COLO829 (cell line): ENCODE measurements around the gene SLC22A23.
"Not testable (repeated sequence)": the region's sequence is repeated elsewhere in the genome, so short reads cannot be mapped to it uniquely, and the experiment has no call there.

Source experiments
- DNase-seq: peaks from one replicate; pipeline ENCODE4 v3.0.0; 2012; ENCODE audit warnings: low spot score

The SLC22A23 gene

GRCh38 chr6:3403238-3404173 is 53.3 kb downstream of the SLC22A23 start:
- DNase-seq = no peak

DNA sequence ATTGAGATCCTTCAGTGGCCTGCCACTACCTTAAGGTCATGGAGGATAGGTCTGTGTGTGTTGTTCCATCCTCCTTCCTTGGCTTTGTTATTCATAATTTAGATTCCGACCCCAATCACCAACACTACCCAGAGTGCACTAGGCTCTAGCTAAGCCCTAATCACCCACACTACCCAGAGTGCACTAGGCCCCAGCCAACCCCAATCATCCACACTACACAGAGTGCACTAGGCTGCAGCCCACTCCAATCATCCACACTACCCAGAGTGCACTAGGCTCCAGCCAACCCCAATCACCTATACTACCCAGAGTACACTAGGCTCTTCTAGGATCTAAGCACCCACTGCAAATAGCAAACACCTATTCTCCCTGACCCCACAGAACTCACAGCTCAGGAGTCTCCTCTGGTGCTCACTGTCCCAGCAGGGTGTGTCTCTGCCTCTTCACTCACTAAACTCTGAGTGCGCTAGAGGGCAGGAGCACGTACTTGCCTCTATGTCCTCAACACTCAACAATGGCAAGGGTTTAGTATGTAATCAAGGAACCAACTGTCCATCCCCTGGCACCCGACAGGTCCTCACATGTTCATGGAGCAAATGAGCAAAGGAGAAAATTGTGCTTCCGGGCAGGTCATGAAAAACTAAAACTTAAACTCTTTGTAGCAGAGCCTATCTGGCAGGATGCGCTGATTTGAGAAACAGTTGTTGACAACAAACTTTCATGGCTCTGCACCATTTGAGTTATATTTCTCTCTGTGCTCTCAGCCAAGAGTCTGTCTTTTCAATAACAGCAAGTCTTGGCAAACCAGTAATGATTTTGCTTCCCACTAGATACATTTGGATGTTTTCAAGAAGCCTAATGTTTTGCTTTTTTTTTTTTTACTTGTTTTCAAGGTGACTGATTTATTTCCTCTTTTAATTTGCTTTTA is 54.3 kb downstream of the SLC22A23 start:
- DNase-seq = no peak

DNA sequence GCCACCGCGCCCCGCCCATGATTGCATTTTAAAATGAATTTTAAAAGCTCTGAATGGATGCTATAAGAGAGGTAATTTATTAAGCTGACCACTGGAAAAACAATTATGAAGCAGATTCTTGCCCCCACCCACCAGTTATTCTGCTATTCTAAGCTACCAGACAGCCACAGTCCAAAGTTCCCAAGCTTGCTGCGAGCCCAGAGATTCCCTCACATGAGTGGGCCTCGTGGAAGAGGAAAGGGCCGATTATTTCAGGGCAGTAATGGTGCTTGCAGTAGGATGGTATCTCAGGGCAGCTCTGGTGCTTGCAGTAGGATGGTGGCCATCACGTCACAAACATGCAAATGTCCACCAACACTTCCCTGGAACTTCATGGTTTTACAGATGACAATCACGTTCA is 56.7 kb downstream of the SLC22A23 start:
- no peak for DNase-seq

DNA sequence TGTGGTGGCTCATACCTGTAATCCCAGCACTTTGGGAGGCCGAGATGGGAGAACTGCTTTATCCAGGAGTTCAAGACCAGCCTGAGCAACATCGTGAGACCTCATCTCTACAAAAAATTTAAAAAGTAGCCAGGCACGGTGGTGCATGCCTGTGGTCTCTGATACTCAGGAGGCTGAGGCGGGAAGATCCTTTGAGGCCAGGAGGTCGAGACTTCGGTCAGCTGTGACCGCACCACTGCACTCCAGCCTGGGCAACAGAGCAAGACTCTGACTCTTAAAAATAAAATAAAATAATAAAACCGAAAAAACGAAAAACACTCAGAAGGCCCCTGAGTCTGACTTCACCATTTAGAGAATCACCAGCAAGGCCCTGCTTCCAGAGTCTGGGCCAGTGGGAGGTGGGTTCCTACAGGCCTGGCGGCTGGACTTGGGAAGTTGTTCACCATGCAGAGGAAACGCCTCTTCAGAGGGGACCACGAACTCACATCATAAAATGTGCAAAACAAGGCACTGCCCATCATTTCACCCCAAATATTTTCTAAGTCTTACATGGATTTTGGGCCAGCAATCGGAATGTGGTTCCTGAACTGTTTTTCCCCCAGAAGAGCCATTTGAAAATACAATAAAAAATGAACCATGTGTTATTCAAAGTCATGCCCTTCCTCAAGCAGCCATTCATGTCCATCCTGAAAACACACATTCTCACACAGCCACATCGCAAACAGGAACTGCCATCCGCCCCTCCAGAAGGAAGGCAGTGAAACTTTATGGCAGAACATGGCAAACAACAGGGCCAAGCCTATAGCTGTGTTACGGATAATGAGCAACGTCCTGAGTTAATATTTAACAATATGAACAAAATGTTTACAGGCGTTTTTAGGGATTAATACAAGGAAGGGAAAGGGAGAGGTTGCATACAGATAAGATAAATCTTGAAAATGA is 57.8 kb downstream of the SLC22A23 start:
- DNase-seq = no peak

- no peak for DNase-seq
Observed at GRCh38 chr6:3398165-3398562, 58.7 kb downstream of the SLC22A23 start.

DNA sequence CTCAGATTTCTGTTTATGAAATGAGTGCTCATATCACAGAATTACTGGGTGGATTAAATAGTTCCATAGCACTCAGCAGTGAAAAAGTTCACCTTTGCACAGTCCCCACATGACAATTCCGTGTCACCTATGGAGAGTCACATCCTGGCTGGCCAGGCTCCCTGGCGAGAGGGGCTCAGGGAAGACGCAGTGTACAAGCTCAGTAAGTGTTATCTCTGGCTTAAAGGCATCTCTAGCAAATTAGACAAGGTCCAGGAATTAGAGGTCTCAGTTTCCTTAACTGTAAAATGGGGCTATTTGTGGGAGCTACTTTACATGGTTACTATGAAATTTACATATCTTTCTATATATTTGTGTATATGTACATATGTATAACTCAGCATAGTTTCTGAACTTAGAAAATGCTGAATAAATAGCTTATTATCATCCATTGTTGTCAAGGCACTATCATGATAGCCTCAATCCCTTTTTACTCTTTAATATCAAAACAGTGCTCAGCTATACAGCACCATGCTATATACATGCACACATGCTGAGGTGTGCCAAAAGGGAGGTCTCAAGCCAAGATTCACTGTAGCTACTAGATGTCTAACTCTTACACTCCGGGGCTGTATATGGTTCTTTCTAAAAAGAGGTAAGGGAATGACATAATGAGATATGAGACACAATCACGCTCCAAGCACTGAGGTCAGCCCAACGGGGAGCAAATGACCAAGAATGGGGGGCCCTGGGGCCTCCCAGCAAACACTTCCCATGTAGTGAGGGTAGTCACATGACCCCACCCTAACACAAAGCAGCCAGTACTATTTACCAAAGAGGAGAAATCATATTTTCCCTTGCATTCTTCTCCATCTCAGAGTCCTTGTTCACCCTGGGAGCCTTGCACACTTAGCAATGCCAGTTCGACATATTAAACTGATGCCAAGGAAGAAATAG is 59.4 kb downstream of the SLC22A23 start:
- DNase-seq = no peak

- no peak for DNase-seq
Observed at GRCh38 chr6:3396503-3397180, 60.2 kb downstream of the SLC22A23 start.

- DNase-seq = no peak
Observed at GRCh38 chr6:3394671-3395070, 62.2 kb downstream of the SLC22A23 start.

DNA sequence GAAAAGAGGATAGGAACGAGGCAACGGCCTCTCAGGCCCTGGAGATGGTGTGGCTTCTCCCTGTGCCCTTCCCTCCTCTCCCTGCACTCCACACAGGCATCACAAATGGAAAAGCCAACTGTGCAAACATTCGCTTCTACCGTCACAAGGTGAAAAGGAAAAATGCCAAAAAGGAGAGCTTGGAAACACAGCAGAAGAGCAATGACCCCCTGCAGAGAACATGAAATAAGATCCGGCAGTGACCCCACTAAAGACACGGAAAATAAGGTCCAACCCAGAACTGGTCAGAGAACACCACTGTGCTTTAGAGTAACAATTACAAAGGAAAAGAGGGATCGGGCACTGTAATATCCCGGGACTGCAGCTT is 63.0 kb downstream of the SLC22A23 start:
- no peak for DNase-seq

DNA sequence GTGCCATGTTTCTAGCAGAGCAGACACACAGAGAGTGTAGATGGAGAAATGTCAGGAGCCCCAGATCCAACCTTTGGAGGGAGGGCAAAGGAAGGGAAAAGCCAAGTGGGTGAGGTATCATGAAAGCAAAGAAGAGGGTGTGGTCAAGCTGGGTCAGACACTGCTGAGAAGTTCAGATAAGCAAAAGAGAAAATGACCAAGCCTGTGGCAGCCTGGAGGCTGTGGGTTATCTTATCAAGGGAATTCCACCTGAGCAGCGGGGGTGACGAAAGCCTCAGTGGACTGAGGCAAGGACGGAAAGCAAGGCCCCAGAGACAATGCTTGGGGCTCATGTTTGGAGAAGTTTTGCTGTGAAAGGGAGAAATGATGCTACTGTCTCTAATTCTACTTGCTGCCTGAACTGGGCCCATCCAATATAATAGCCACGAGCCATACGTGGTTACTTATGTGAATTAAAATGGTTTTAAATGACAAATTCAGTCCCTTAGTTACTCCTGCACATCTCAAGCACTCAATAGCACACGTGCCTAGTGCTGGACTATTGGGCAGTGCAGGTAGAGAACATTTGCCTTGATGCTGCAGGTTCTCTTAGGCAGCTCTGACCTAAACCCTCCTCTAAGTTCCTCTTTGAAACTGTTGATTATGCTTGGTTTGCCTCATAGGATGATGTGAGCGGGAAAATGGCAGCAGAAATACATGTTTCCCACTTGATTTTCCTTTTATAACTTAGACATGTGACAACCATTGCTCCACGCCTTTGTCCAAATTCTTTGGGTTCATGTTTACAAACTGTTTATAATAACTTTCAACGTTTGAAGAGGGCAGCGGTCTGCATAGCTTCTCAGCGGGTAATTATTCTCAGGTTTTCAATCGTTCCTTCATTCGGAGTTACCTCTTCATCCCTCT is 63.7 kb downstream of the SLC22A23 start:
- no peak for DNase-seq

- DNase-seq = no peak
Observed at GRCh38 chr6:3391902-3392458, 64.9 kb downstream of the SLC22A23 start.

GRCh38 chr6:3390698-3391097 is 66.2 kb downstream of the SLC22A23 start:
- no peak for DNase-seq

DNA sequence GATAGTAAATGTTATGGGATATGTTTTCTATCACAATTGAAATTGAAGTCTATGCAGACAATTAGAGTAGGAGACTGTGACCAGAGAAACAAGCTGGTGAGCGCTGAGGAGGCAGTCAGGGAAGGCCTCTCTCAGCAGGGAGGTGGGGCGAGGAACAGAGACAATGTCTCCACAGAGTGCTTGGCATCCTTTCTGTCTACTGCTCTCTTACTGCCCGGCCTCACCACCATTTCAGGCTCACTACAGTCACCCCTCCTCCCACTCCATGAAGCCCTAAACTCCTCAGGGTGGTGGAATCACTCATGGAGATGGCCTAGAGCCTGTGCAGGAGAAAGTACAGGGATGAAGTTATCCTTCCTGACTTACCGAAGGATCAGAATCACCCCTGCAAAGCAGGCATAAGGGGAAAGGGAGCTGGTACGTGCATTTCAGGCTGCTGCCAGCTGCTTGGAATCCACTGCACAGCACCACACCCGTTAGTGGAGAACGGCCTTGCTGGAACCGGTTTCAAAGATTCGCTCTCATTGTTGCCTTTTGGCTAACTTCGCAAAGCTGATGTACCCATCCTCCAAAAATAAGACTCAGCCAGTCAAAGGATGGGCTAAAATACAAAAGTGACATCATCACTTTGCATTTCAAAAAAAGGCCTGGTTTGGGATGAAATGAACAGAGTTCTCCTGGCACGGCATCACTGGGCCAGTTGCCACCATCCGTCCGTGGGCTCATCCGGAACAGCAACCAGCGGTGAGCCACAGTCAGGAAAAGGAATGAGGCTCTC is 67.3 kb downstream of the SLC22A23 start:
- no peak for DNase-seq

DNA sequence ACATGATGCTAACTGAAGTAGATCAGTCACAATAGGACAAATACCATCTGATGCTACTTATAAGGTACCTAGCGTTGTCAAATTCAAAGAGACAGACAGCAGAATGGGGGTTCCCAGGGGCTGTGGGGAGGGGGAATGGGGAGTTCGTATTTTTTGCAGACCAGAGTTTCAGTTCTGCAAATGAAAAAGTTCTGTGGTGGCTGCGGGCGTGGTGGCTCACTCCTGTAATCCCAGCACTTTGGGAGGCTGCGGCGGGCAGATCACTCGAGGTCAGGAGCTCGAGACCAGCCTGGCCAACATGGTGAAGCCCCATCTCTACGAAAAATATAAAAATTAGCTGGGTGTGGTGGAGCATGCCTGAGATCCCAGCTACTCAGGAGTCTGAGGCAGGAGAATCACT is 68.1 kb downstream of the SLC22A23 start:
- DNase-seq = no peak

DNA sequence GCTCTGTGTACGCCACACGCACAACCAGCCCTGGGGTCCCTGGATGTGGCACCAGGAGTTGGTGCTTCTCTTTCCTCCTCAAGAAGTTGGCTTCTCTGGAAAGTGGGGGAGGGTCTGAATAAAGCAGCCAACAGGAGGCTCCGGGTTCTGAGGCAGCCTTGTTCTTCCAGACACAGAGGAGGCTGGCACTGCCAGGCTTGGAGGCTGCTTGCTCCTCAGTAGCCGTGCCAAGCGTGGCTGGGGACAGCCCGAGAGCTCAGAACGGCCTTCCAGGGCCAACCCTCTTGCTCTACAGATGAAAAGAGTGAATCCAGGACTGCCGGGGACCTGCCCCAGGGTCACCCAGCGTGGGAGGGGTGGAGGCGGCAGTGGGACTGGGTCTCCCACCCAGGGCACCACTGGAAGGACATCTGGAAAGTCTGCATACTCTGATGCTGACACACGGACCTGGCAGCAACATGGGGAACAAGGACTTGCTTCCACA is 70.4 kb downstream of the SLC22A23 start:
- no peak for DNase-seq

DNA sequence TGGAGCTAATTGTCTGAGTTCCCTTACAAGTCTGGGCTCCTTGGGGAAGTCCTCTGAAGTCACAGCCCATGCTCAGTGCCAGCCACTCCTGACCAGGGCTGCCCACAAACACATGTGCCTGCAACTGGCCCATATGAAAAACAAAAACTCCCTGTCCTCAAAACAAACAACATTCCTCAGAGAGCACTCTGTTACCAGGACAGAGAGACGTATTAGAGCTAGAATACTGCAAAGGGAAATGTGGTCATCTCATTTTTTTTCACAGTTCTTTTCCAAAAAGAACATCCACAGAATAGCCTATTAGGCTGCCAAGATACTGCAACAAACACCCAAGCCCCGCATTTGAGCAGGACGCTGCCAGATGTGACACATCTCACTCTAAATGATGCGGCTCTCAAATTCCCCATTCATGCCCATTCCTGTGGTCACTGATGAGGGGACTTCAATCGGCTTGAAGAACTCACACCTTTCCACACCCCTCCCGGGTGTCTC is 71.1 kb downstream of the SLC22A23 start:
- DNase-seq = no peak

- DNase-seq = not testable (repeated sequence)
Observed at GRCh38 chr6:3385181-3385580, 71.7 kb downstream of the SLC22A23 start.
